ENCODE results near the gene PRR3.

PRR3 gene

GRCh38 chr6:30600451-30600961, 43.4 kb downstream of the PRR3 start:
- Histone ChIP-seq H2BK120ac (ENCODE audit: insufficient read depth, low read length, poor library complexity) (no peak overlapping the region), H3K23ac (ENCODE audit: low read length) (no peak overlapping the region), H3K14ac (ENCODE audit: low read length) (no peak overlapping the region), H4K91ac (ENCODE audit: low read depth, low read length) (no peak overlapping the region), H2AFZ (ENCODE audit: insufficient read depth, low read length, poor library complexity) (no peak overlapping the region), H3K27ac (ENCODE audit: low read depth, low read length) (no peak overlapping the region), H3K18ac (ENCODE audit: low read length) (no peak overlapping the region), H3K4me1 (ENCODE audit: control insufficient read depth in 1 of 2, insufficient read depth in 2 of 2, low read length in 2 of 2) (no peaks in the 10 kb centered on the region), H3K9me3 (ENCODE audit: insufficient read depth, low read depth, low read length) (no peaks in the 10 kb centered on the region), H2BK12ac (ENCODE audit: low read length) (no peak overlapping the region), H3K9ac (ENCODE audit: low read length) (no peak overlapping the region), H4K12ac (ENCODE audit: low read depth, low read length) (no peak overlapping the region), H2BK5ac (ENCODE audit: low read depth, low read length, poor library complexity) (no peak overlapping the region), H2AK5ac (ENCODE audit: low read length) (no peak overlapping the region), H3K36me3 (ENCODE audit: control insufficient read depth in 1 of 2, insufficient read depth in 2 of 2, low read length in 2 of 2) (peaks cover 50 to 52% of the 10 kb centered on the region in 2 experiments), H3K79me2 (ENCODE audit: control insufficient read depth, insufficient read depth, low read length, poor library complexity) (no peaks in the 10 kb centered on the region), H3K27me3 (ENCODE audit: insufficient read depth, low read length) (no peaks in the 10 kb centered on the region), H3K4me3 (ENCODE audit: low read depth, low read length) (no peak overlapping the region), H3K79me1 (ENCODE audit: low read length) (no peaks in the 10 kb centered on the region), H3K4me2 (ENCODE audit: low read length) (no peak overlapping the region), H3K4ac (ENCODE audit: low read depth, low read length) (no peak overlapping the region), H4K8ac (ENCODE audit: low read depth, low read length) (no peak overlapping the region)
- no peak for DNase-seq
- WGBS (ENCODE audit: extremely low coverage, insufficient coverage, insufficient read length), result no CpG with 5 or more reads among the region's 10 CpGs

- Histone ChIP-seq H3K4me3 (ENCODE audit: low read depth, low read length) (no peak overlapping the region), H2AFZ (ENCODE audit: insufficient read depth, low read length, poor library complexity) (no peak overlapping the region), H3K27ac (ENCODE audit: low read depth, low read length) (no peak overlapping the region), H4K91ac (ENCODE audit: low read depth, low read length) (no peak overlapping the region), H3K79me1 (ENCODE audit: low read length) (no peaks in the 10 kb centered on the region), H3K18ac (ENCODE audit: low read length) (no peak overlapping the region), H3K4ac (ENCODE audit: low read depth, low read length) (no peak overlapping the region), H4K12ac (ENCODE audit: low read depth, low read length) (no peak overlapping the region), H2AK5ac (ENCODE audit: low read length) (no peak overlapping the region), H2BK5ac (ENCODE audit: low read depth, low read length, poor library complexity) (no peak overlapping the region), H3K4me1 (ENCODE audit: control insufficient read depth in 1 of 2, insufficient read depth in 2 of 2, low read length in 2 of 2) (no peaks in the 10 kb centered on the region), H2BK120ac (ENCODE audit: insufficient read depth, low read length, poor library complexity) (no peak overlapping the region), H3K9me3 (ENCODE audit: insufficient read depth, low read depth, low read length) (no peaks in the 10 kb centered on the region), H4K8ac (ENCODE audit: low read depth, low read length) (no peak overlapping the region), H3K14ac (ENCODE audit: low read length) (no peak overlapping the region), H3K36me3 (ENCODE audit: control insufficient read depth in 1 of 2, insufficient read depth in 2 of 2, low read length in 2 of 2) (peaks cover 58 to 59% of the 10 kb centered on the region in 2 experiments), H2BK12ac (ENCODE audit: low read length) (no peak overlapping the region), H3K23ac (ENCODE audit: low read length) (no peak overlapping the region), H3K27me3 (ENCODE audit: insufficient read depth, low read length) (no peaks in the 10 kb centered on the region), H3K79me2 (ENCODE audit: control insufficient read depth, insufficient read depth, low read length, poor library complexity) (no peaks in the 10 kb centered on the region), H3K4me2 (ENCODE audit: low read length) (no peak overlapping the region), H3K9ac (ENCODE audit: low read length) (peak overlapping the region; percentile 59)
- no peak for DNase-seq
- WGBS (ENCODE audit: extremely low coverage, insufficient coverage, insufficient read length), result no CpG with 5 or more reads among the region's 6 CpGs
Observed at GRCh38 chr6:30601436-30601814, 44.3 kb downstream of the PRR3 start.

- Histone ChIP-seq H3K27me3 (ENCODE audit: insufficient read depth, low read length) (no peaks in the 10 kb centered on the region), H3K4ac (ENCODE audit: low read depth, low read length) (no peak overlapping the region), H2BK12ac (ENCODE audit: low read length) (no peak overlapping the region), H3K27ac (ENCODE audit: low read depth, low read length) (no peak overlapping the region), H3K4me2 (ENCODE audit: low read length) (no peak overlapping the region), H3K18ac (ENCODE audit: low read length) (no peak overlapping the region), H3K4me1 (ENCODE audit: control insufficient read depth in 1 of 2, insufficient read depth in 2 of 2, low read length in 2 of 2) (no peaks in the 10 kb centered on the region), H2BK120ac (ENCODE audit: insufficient read depth, low read length, poor library complexity) (no peak overlapping the region), H3K4me3 (ENCODE audit: low read depth, low read length) (peak overlapping the region; percentile 16), H4K91ac (ENCODE audit: low read depth, low read length) (no peak overlapping the region), H2AK5ac (ENCODE audit: low read length) (no peak overlapping the region), H3K23ac (ENCODE audit: low read length) (no peak overlapping the region), H3K79me1 (ENCODE audit: low read length) (no peaks in the 10 kb centered on the region), H3K9ac (ENCODE audit: low read length) (peak overlapping the region; percentile 59), H4K12ac (ENCODE audit: low read depth, low read length) (no peak overlapping the region), H3K36me3 (ENCODE audit: control insufficient read depth in 1 of 2, insufficient read depth in 2 of 2, low read length in 2 of 2) (peaks cover 61 to 62% of the 10 kb centered on the region in 2 experiments), H2AFZ (ENCODE audit: insufficient read depth, low read length, poor library complexity) (no peak overlapping the region), H3K79me2 (ENCODE audit: control insufficient read depth, insufficient read depth, low read length, poor library complexity) (no peaks in the 10 kb centered on the region), H4K8ac (ENCODE audit: low read depth, low read length) (no peak overlapping the region), H3K14ac (ENCODE audit: low read length) (no peak overlapping the region), H2BK5ac (ENCODE audit: low read depth, low read length, poor library complexity) (no peak overlapping the region), H3K9me3 (ENCODE audit: insufficient read depth, low read depth, low read length) (no peaks in the 10 kb centered on the region)
- no peak for DNase-seq
- no CpG with 5 or more reads among the region's 39 CpGs for WGBS (ENCODE audit: extremely low coverage, insufficient coverage, insufficient read length)
Observed at GRCh38 chr6:30601815-30602641, 44.9 kb downstream of the PRR3 start.

GRCh38 chr6:30603961-30604360, 46.9 kb downstream of the PRR3 start:
- H2BK5ac ChIP-seq (ENCODE audit: low read depth, low read length, poor library complexity), result no peak overlapping the region
- no peak overlapping the region for H2AFZ ChIP-seq (ENCODE audit: insufficient read depth, low read length, poor library complexity)
- no peak overlapping the region for H3K14ac ChIP-seq (ENCODE audit: low read length)
- no peak overlapping the region for H2BK120ac ChIP-seq (ENCODE audit: insufficient read depth, low read length, poor library complexity)
- H3K4me1 ChIP-seq (ENCODE audit: control insufficient read depth in 1 of 2, insufficient read depth in 2 of 2, low read length in 2 of 2), result no peaks in the 10 kb centered on the region
- no CpG with 5 or more reads among the region's 13 CpGs for WGBS (ENCODE audit: extremely low coverage, insufficient coverage, insufficient read length)
- no peak overlapping the region for H3K23ac ChIP-seq (ENCODE audit: low read length)
- no peaks in the 10 kb centered on the region for H3K79me2 ChIP-seq (ENCODE audit: control insufficient read depth, insufficient read depth, low read length, poor library complexity)
- no peak overlapping the region for H4K12ac ChIP-seq (ENCODE audit: low read depth, low read length)
- H3K4ac ChIP-seq (ENCODE audit: low read depth, low read length), result no peak overlapping the region
- H3K27ac ChIP-seq (ENCODE audit: low read depth, low read length), result no peak overlapping the region
- H3K4me2 ChIP-seq (ENCODE audit: low read length), result no peak overlapping the region
- H4K8ac ChIP-seq (ENCODE audit: low read depth, low read length), result no peak overlapping the region
- no peaks in the 10 kb centered on the region for H3K9me3 ChIP-seq (ENCODE audit: insufficient read depth, low read depth, low read length)
- no peak overlapping the region for H2BK12ac ChIP-seq (ENCODE audit: low read length)
- no peak overlapping the region for H4K91ac ChIP-seq (ENCODE audit: low read depth, low read length)
- no peaks in the 10 kb centered on the region for H3K79me1 ChIP-seq (ENCODE audit: low read length)
- H3K36me3 ChIP-seq (ENCODE audit: control insufficient read depth in 1 of 2, insufficient read depth in 2 of 2, low read length in 2 of 2), result peaks cover 70 to 76% of the 10 kb centered on the region in 2 experiments
- DNase-seq, result no peak
- H3K18ac ChIP-seq (ENCODE audit: low read length), result no peak overlapping the region
- no peaks in the 10 kb centered on the region for H3K27me3 ChIP-seq (ENCODE audit: insufficient read depth, low read length)
- no peak overlapping the region for H3K4me3 ChIP-seq (ENCODE audit: low read depth, low read length)
- H2AK5ac ChIP-seq (ENCODE audit: low read length), result no peak overlapping the region
- H3K9ac ChIP-seq (ENCODE audit: low read length), result no peak overlapping the region

Data from trophoblast cell (in vitro differentiated cells and primary cell).